ENCODE data around the gene ZDHHC11B.

ZDHHC11B gene

GRCh38 chr5:668283-668995, 116.1 kb downstream of the ZDHHC11B start:
- TF ChIP-seq CTCF (IDR thresholded peaks at IDR 0.05; ENCODE audit: extremely low read depth, missing control alignments): no peak
- no peak for DNase-seq (ENCODE audit: low spot score)

- no peak for TF ChIP-seq CTCF (IDR thresholded peaks at IDR 0.05; ENCODE audit: extremely low read depth, missing control alignments)
- DNase-seq (ENCODE audit: low spot score): no peak
Observed at GRCh38 chr5:666816-667498, 117.6 kb downstream of the ZDHHC11B start.

GRCh38 chr5:665956-666711, 118.4 kb downstream of the ZDHHC11B start:
- DNase-seq (ENCODE audit: low spot score): no peak

GRCh38 chr5:665541-665955, 119.0 kb downstream of the ZDHHC11B start:
- no peak for TF ChIP-seq CTCF (IDR thresholded peaks at IDR 0.05; ENCODE audit: extremely low read depth, missing control alignments)
- DNase-seq (ENCODE audit: low spot score): no peak

More at GRCh38 chr5:665956-666711, 118.4 kb downstream of the ZDHHC11B start:
- TF ChIP-seq CTCF (IDR thresholded peaks at IDR 0.05; ENCODE audit: extremely low read depth, missing control alignments): no peak

GRCh38 chr5:664994-665360, 119.6 kb downstream of the ZDHHC11B start:
- no peak for DNase-seq (ENCODE audit: low spot score)
- no peak for TF ChIP-seq CTCF (IDR thresholded peaks at IDR 0.05; ENCODE audit: extremely low read depth, missing control alignments)

GRCh38 chr5:664343-664993, 120.1 kb downstream of the ZDHHC11B start:
- no peak for TF ChIP-seq CTCF (IDR thresholded peaks at IDR 0.05; ENCODE audit: extremely low read depth, missing control alignments)
- no peak for DNase-seq (ENCODE audit: low spot score)
